ENCODE results near the gene UNC13B. TPM values are rescaled to one million over a fixed set of nuclear protein-coding genes. Genes with fewer than 3 reads are reported as not detected.

UNC13B gene
- total RNA-seq, 1 donor from 2014 or later = 31.0 TPM

DNA sequence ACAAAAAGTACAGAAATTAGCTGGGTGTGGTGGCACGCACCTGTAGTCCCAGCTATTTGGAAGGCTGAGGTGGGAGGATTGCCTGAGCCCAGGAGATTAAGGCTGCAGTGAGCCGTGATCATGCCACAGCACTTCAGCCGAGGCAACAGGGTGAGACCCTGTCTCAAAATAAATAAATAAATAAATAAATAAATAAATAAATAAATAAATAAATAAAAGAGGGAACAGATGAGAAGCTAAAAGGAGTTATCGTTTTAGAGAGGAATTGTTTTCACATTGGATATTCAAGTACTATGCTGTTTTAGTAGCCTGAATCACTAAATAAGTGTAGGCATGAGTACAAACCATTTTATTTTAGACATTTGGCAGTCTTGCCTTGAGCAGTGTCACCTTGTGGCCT, 151.7 kb downstream of the UNC13B start:
- no peak overlapping the region for H3K4me3 Mint-ChIP-seq
- H3K4me1 Mint-ChIP-seq = no peaks in the 10 kb centered on the region
- TF ChIP-seq, protein P1, sequence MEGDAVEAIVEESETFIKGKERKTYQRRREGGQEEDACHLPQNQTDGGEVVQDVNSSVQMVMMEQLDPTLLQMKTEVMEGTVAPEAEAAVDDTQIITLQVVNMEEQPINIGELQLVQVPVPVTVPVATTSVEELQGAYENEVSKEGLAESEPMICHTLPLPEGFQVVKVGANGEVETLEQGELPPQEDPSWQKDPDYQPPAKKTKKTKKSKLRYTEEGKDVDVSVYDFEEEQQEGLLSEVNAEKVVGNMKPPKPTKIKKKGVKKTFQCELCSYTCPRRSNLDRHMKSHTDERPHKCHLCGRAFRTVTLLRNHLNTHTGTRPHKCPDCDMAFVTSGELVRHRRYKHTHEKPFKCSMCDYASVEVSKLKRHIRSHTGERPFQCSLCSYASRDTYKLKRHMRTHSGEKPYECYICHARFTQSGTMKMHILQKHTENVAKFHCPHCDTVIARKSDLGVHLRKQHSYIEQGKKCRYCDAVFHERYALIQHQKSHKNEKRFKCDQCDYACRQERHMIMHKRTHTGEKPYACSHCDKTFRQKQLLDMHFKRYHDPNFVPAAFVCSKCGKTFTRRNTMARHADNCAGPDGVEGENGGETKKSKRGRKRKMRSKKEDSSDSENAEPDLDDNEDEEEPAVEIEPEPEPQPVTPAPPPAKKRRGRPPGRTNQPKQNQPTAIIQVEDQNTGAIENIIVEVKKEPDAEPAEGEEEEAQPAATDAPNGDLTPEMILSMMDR (IDR thresholded peaks at IDR 0.05; ENCODE audit: unreplicated experiment) = no peak
- peaks cover 1% of the 10 kb centered on the region for H3K9me3 Mint-ChIP-seq
- no peak for DNase-seq (ENCODE audit: low spot score in 2 of 2, unreplicated experiment in 2 of 2)
- H3K27ac Mint-ChIP-seq = no peak overlapping the region
- peaks cover 3% of the 10 kb centered on the region for H3K36me3 Mint-ChIP-seq
- H3K27me3 Mint-ChIP-seq (ENCODE audit: low read depth) = no peaks in the 10 kb centered on the region

DNA sequence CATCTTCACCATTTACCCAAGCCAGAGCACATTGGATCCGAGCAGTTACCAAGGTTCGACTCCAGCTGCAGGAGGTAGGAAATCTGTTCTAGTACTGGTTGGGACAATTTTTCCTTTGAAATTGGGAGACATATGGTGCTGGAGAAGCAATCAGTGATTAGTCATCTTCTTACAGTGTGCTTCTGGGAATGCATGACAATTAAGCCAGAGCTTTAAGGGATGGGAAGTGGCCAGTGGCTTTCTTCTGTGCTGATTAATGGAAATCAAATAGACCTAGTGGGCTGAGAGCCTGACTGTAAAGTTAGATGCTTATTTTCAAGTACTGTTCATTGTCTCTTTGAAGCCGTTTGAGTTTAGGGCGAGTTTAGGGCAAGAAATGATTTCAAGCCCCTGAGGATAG, 152.1 kb downstream of the UNC13B start:
- TF ChIP-seq, protein P1 (IDR thresholded peaks at IDR 0.05; ENCODE audit: unreplicated experiment) = no peak

DNA sequence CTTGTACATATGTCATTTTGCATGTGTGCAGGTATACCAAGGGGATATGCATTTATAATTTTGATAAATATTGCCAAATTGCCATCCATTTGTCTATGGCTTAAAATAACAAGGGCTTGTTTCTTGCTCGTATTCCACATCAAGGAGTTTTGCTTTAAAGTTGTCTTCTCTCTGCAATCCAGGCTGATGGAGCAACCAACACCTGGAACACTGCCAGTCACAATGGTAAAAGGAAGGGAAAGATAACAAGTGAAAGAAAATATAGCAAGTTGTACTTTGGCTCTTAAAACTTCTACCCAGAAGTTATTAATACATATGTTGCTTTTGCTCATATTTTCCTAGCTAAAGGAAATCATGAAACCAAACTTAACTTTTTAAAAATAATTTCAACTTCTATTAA, 156.9 kb downstream of the UNC13B start:
- H3K4me1 Mint-ChIP-seq = no peaks in the 10 kb centered on the region
- peaks cover 5% of the 10 kb centered on the region for H3K9me3 Mint-ChIP-seq
- no peak overlapping the region for H3K27ac Mint-ChIP-seq
- no peaks in the 10 kb centered on the region for H3K27me3 Mint-ChIP-seq (ENCODE audit: low read depth)
- H3K36me3 Mint-ChIP-seq = peaks cover 8% of the 10 kb centered on the region
- no peak for DNase-seq (ENCODE audit: low spot score in 2 of 2, unreplicated experiment in 2 of 2)
- TF ChIP-seq, protein P1 (IDR thresholded peaks at IDR 0.05; ENCODE audit: unreplicated experiment) = no peak
- H3K4me3 Mint-ChIP-seq = no peak overlapping the region

More for the DNA sequence above, 152.1 kb downstream of the UNC13B start:
- Mint-ChIP-seq H3K4me3 (no peak overlapping the region), H3K27me3 (ENCODE audit: low read depth) (no peaks in the 10 kb centered on the region), H3K27ac (no peak overlapping the region), H3K4me1 (no peaks in the 10 kb centered on the region), H3K36me3 (peaks cover 5% of the 10 kb centered on the region), H3K9me3 (peaks cover 5% of the 10 kb centered on the region)
- DNase-seq (ENCODE audit: low spot score in 2 of 2, unreplicated experiment in 2 of 2) = no peak

DNA sequence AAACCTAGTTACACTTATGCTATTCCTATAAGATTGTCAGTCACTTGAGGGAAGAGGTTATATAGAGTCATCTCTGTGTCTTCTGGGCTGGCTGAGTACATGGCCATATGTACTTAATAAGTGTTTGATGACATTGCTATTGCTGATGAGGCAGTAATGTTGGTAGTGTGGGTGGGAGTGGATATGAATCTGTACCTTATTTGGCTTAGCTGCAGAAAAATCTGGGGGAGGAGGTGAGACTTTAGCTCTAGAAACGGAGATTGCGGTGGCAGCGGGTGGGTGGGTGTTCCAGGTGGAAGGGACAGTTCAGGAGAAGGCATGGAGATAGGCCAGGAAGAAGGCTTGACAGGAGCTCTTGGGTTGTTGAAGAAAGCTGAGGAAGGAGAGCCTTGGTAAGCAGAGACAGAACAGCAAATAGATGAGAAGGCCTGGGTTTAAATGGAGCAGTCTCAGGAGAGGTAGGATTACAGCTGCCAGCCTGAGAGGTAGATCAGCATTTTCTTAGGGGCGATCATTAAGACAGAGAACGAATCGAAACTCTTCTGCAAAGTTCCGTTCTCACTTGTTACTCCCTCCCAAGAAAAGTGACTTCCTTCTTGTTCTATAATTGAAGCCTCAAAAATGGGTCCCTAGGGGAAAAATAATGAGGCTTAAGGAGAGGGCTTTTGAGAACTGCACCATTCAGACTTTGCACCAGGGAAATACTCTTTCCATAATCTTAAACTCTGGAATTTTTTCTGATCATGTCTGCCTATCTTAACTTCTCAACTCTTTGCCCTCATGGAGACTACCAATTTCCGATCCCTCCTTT, 160.5 kb downstream of the UNC13B start:
- no peak overlapping the region for H3K27ac Mint-ChIP-seq
- no peak for DNase-seq (ENCODE audit: low spot score in 2 of 2, unreplicated experiment in 2 of 2)
- TF ChIP-seq, protein P1 (IDR thresholded peaks at IDR 0.05; ENCODE audit: unreplicated experiment) = no peak
- H3K4me1 Mint-ChIP-seq = no peaks in the 10 kb centered on the region
- no peaks in the 10 kb centered on the region for H3K27me3 Mint-ChIP-seq (ENCODE audit: low read depth)
- H3K36me3 Mint-ChIP-seq = peaks cover 8% of the 10 kb centered on the region
- no peak overlapping the region for H3K4me3 Mint-ChIP-seq
- H3K9me3 Mint-ChIP-seq = peaks cover 5% of the 10 kb centered on the region

DNA sequence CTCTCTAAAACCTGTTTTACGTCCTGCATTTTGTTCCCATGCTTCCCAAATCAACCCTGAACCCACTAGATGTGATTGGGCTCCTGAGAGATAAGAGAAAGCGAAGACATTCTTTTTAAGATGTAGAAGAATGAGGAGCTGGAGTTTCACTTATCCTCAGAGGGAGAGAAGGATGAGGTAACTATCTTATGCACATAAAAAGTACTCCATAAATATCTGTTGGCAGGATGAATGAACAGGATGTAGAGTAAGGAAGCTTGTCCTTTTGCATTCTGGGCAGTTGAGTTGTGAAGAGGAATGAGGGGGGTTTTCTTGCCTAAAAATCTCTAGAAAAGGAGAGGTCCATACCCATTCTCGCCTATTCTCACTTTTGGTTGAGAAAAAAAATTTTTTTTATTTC, 163.2 kb downstream of the UNC13B start:
- H3K36me3 Mint-ChIP-seq = peaks cover 1% of the 10 kb centered on the region
- no peak for DNase-seq (ENCODE audit: low spot score in 2 of 2, unreplicated experiment in 2 of 2)
- H3K4me3 Mint-ChIP-seq = no peak overlapping the region
- TF ChIP-seq, protein P1 (IDR thresholded peaks at IDR 0.05; ENCODE audit: unreplicated experiment) = no peak
- no peak overlapping the region for H3K27ac Mint-ChIP-seq
- H3K4me1 Mint-ChIP-seq = no peaks in the 10 kb centered on the region
- no peaks in the 10 kb centered on the region for H3K27me3 Mint-ChIP-seq (ENCODE audit: low read depth)
- H3K9me3 Mint-ChIP-seq = no peaks in the 10 kb centered on the region

All from mesothelial cell of epicardium (in vitro differentiated cells).